ENCODE measurements around the gene ADAMTS17.

ADAMTS17 gene

GRCh38 chr15:100050877-100051786 lies 290.6 kb downstream of the ADAMTS17 start:
- Histone ChIP-seq H2BK12ac (ENCODE audit: low read length) (no peak overlapping the region), H4K12ac (ENCODE audit: low read depth, low read length) (no peak overlapping the region)

GRCh38 chr15:100049936-100050876 lies 291.6 kb downstream of the ADAMTS17 start:
- no peak overlapping the region for H3K14ac ChIP-seq (ENCODE audit: low read length)
- H2BK5ac ChIP-seq (ENCODE audit: low read depth, low read length, poor library complexity) = no peak overlapping the region
- no peaks in the 10 kb centered on the region for H3K79me2 ChIP-seq (ENCODE audit: control insufficient read depth, insufficient read depth, low read length, poor library complexity)
- no peak overlapping the region for H3K23ac ChIP-seq (ENCODE audit: low read length)
- no peak overlapping the region for H4K8ac ChIP-seq (ENCODE audit: low read depth, low read length)
- no peak overlapping the region for H2AFZ ChIP-seq (ENCODE audit: insufficient read depth, low read length, poor library complexity)
- no peak overlapping the region for H3K18ac ChIP-seq (ENCODE audit: low read length)
- H4K12ac ChIP-seq (ENCODE audit: low read depth, low read length) = no peak overlapping the region
- H2BK12ac ChIP-seq (ENCODE audit: low read length) = no peak overlapping the region
- no peak overlapping the region for H4K91ac ChIP-seq (ENCODE audit: low read depth, low read length)
- H3K79me1 ChIP-seq (ENCODE audit: low read length) = no peaks in the 10 kb centered on the region
- no peak overlapping the region for H3K4me3 ChIP-seq (ENCODE audit: low read depth, low read length)
- no peak overlapping the region for H2BK120ac ChIP-seq (ENCODE audit: insufficient read depth, low read length, poor library complexity)
- no peak overlapping the region for H2AK5ac ChIP-seq (ENCODE audit: low read length)
- H3K9ac ChIP-seq (ENCODE audit: low read length) = no peak overlapping the region
- DNase-seq = no peak
- no peaks in the 10 kb centered on the region for H3K9me3 ChIP-seq (ENCODE audit: insufficient read depth, low read depth, low read length)
- no peaks in the 10 kb centered on the region for H3K27me3 ChIP-seq (ENCODE audit: insufficient read depth, low read length)
- H3K4me1 ChIP-seq (ENCODE audit: control insufficient read depth in 1 of 2, insufficient read depth in 2 of 2, low read length in 2 of 2) = no peaks in the 10 kb centered on the region
- H3K4me2 ChIP-seq (ENCODE audit: low read length) = no peak overlapping the region
- H3K36me3 ChIP-seq (ENCODE audit: control insufficient read depth in 1 of 2, insufficient read depth in 2 of 2, low read length in 2 of 2) = no peaks in the 10 kb centered on the region
- H3K4ac ChIP-seq (ENCODE audit: low read depth, low read length) = no peak overlapping the region
- WGBS (ENCODE audit: extremely low coverage, insufficient coverage, insufficient read length) = no CpG with 5 or more reads among the region's 10 CpGs
- no peak overlapping the region for H3K27ac ChIP-seq (ENCODE audit: low read depth, low read length)

More at GRCh38 chr15:100050877-100051786, 290.6 kb downstream of the ADAMTS17 start:
- H4K8ac ChIP-seq (ENCODE audit: low read depth, low read length) = no peak overlapping the region
- H2BK120ac ChIP-seq (ENCODE audit: insufficient read depth, low read length, poor library complexity) = no peak overlapping the region
- no peak overlapping the region for H3K23ac ChIP-seq (ENCODE audit: low read length)
- H3K4me1 ChIP-seq (ENCODE audit: control insufficient read depth in 1 of 2, insufficient read depth in 2 of 2, low read length in 2 of 2) = no peaks in the 10 kb centered on the region
- H3K27ac ChIP-seq (ENCODE audit: low read depth, low read length) = no peak overlapping the region
- DNase-seq = no peak
- WGBS (ENCODE audit: extremely low coverage, insufficient coverage, insufficient read length) = no CpG with 5 or more reads among the region's 19 CpGs
- H3K79me2 ChIP-seq (ENCODE audit: control insufficient read depth, insufficient read depth, low read length, poor library complexity) = no peaks in the 10 kb centered on the region
- H3K14ac ChIP-seq (ENCODE audit: low read length) = no peak overlapping the region
- no peak overlapping the region for H2AFZ ChIP-seq (ENCODE audit: insufficient read depth, low read length, poor library complexity)
- no peak overlapping the region for H3K4me3 ChIP-seq (ENCODE audit: low read depth, low read length)
- no peak overlapping the region for H3K4ac ChIP-seq (ENCODE audit: low read depth, low read length)
- no peak overlapping the region for H4K91ac ChIP-seq (ENCODE audit: low read depth, low read length)
- H3K79me1 ChIP-seq (ENCODE audit: low read length) = no peaks in the 10 kb centered on the region
- no peak overlapping the region for H3K4me2 ChIP-seq (ENCODE audit: low read length)
- H2AK5ac ChIP-seq (ENCODE audit: low read length) = no peak overlapping the region
- no peak overlapping the region for H3K18ac ChIP-seq (ENCODE audit: low read length)
- no peaks in the 10 kb centered on the region for H3K9me3 ChIP-seq (ENCODE audit: insufficient read depth, low read depth, low read length)
- no peaks in the 10 kb centered on the region for H3K27me3 ChIP-seq (ENCODE audit: insufficient read depth, low read length)
- H3K36me3 ChIP-seq (ENCODE audit: control insufficient read depth in 1 of 2, insufficient read depth in 2 of 2, low read length in 2 of 2) = no peaks in the 10 kb centered on the region
- H2BK5ac ChIP-seq (ENCODE audit: low read depth, low read length, poor library complexity) = no peak overlapping the region
- H3K9ac ChIP-seq (ENCODE audit: low read length) = no peak overlapping the region

GRCh38 chr15:100049483-100049882 lies 292.3 kb downstream of the ADAMTS17 start:
- no peak overlapping the region for H3K4me3 ChIP-seq (ENCODE audit: low read depth, low read length)
- no peak overlapping the region for H2AK5ac ChIP-seq (ENCODE audit: low read length)
- no peaks in the 10 kb centered on the region for H3K79me2 ChIP-seq (ENCODE audit: control insufficient read depth, insufficient read depth, low read length, poor library complexity)

GRCh38 chr15:100048736-100049135 lies 293.0 kb downstream of the ADAMTS17 start:
- Histone ChIP-seq H2AK5ac (ENCODE audit: low read length) (no peak overlapping the region), H3K79me2 (ENCODE audit: control insufficient read depth, insufficient read depth, low read length, poor library complexity) (no peaks in the 10 kb centered on the region), H3K14ac (ENCODE audit: low read length) (no peak overlapping the region), H3K18ac (ENCODE audit: low read length) (no peak overlapping the region), H3K4me2 (ENCODE audit: low read length) (no peak overlapping the region), H3K36me3 (ENCODE audit: control insufficient read depth in 1 of 2, insufficient read depth in 2 of 2, low read length in 2 of 2) (no peaks in the 10 kb centered on the region), H3K79me1 (ENCODE audit: low read length) (no peaks in the 10 kb centered on the region), H3K23ac (ENCODE audit: low read length) (no peak overlapping the region), H4K12ac (ENCODE audit: low read depth, low read length) (no peak overlapping the region), H2BK5ac (ENCODE audit: low read depth, low read length, poor library complexity) (no peak overlapping the region), H3K9me3 (ENCODE audit: insufficient read depth, low read depth, low read length) (no peaks in the 10 kb centered on the region), H3K4me3 (ENCODE audit: low read depth, low read length) (no peak overlapping the region), H3K27ac (ENCODE audit: low read depth, low read length) (no peak overlapping the region), H4K91ac (ENCODE audit: low read depth, low read length) (no peak overlapping the region), H2BK120ac (ENCODE audit: insufficient read depth, low read length, poor library complexity) (no peak overlapping the region), H3K27me3 (ENCODE audit: insufficient read depth, low read length) (no peaks in the 10 kb centered on the region), H3K9ac (ENCODE audit: low read length) (no peak overlapping the region), H2BK12ac (ENCODE audit: low read length) (no peak overlapping the region), H3K4me1 (ENCODE audit: control insufficient read depth in 1 of 2, insufficient read depth in 2 of 2, low read length in 2 of 2) (no peaks in the 10 kb centered on the region), H4K8ac (ENCODE audit: low read depth, low read length) (no peak overlapping the region), H3K4ac (ENCODE audit: low read depth, low read length) (no peak overlapping the region), H2AFZ (ENCODE audit: insufficient read depth, low read length, poor library complexity) (no peak overlapping the region)
- no CpG with 5 or more reads among the region's 11 CpGs for WGBS (ENCODE audit: extremely low coverage, insufficient coverage, insufficient read length)
- no peak for DNase-seq

More at GRCh38 chr15:100049483-100049882, 292.3 kb downstream of the ADAMTS17 start:
- no peak overlapping the region for H3K9ac ChIP-seq (ENCODE audit: low read length)
- no peak for DNase-seq
- H3K23ac ChIP-seq (ENCODE audit: low read length) = no peak overlapping the region
- no peak overlapping the region for H4K12ac ChIP-seq (ENCODE audit: low read depth, low read length)
- H3K9me3 ChIP-seq (ENCODE audit: insufficient read depth, low read depth, low read length) = no peaks in the 10 kb centered on the region
- no peaks in the 10 kb centered on the region for H3K27me3 ChIP-seq (ENCODE audit: insufficient read depth, low read length)
- no peak overlapping the region for H2BK12ac ChIP-seq (ENCODE audit: low read length)
- no peak overlapping the region for H2BK120ac ChIP-seq (ENCODE audit: insufficient read depth, low read length, poor library complexity)
- no peaks in the 10 kb centered on the region for H3K79me1 ChIP-seq (ENCODE audit: low read length)
- H4K91ac ChIP-seq (ENCODE audit: low read depth, low read length) = no peak overlapping the region
- no peak overlapping the region for H3K18ac ChIP-seq (ENCODE audit: low read length)
- no peaks in the 10 kb centered on the region for H3K4me1 ChIP-seq (ENCODE audit: control insufficient read depth in 1 of 2, insufficient read depth in 2 of 2, low read length in 2 of 2)
- no peak overlapping the region for H3K27ac ChIP-seq (ENCODE audit: low read depth, low read length)
- no peak overlapping the region for H4K8ac ChIP-seq (ENCODE audit: low read depth, low read length)
- H3K4ac ChIP-seq (ENCODE audit: low read depth, low read length) = no peak overlapping the region
- H3K36me3 ChIP-seq (ENCODE audit: control insufficient read depth in 1 of 2, insufficient read depth in 2 of 2, low read length in 2 of 2) = no peaks in the 10 kb centered on the region
- WGBS (ENCODE audit: extremely low coverage, insufficient coverage, insufficient read length) = no CpG with 5 or more reads among the region's 2 CpGs
- no peak overlapping the region for H2BK5ac ChIP-seq (ENCODE audit: low read depth, low read length, poor library complexity)
- no peak overlapping the region for H3K14ac ChIP-seq (ENCODE audit: low read length)
- H3K4me2 ChIP-seq (ENCODE audit: low read length) = no peak overlapping the region
- H2AFZ ChIP-seq (ENCODE audit: insufficient read depth, low read length, poor library complexity) = no peak overlapping the region
